Nephron (organoid): Measurements from ENCODE around the gene PYROXD2.
A peak's percentile ranks its signal among the peaks of the same experiment; 100 is the strongest.

ENCODE experiments used
- H3K27ac Mint-ChIP-seq, 3 experiments: 2 replicates each; pipeline ENCODE4 v1.8.0; 2020; ENCODE audit warnings: mixed read lengths in 3 of 3, mild to moderate bottlenecking in 2 of 3, moderate library complexity in 1 of 3
- H3K27me3 Mint-ChIP-seq: 2 replicates; pipeline ENCODE4 v1.8.0; 2021; ENCODE audit warnings: low read depth, mild to moderate bottlenecking, moderate library complexity, mixed read lengths
- H3K36me3 Mint-ChIP-seq: 2 replicates; pipeline ENCODE4 v1.8.0; 2020; ENCODE audit warnings: low read depth, mixed read lengths
- H3K4me1 Mint-ChIP-seq: 2 replicates; pipeline ENCODE4 v1.8.0; 2020; ENCODE audit warnings: mixed read lengths
- H3K4me3 Mint-ChIP-seq, 3 experiments: 2 replicates each; pipeline ENCODE4 v1.8.0; 2020; ENCODE audit warnings: mild to moderate bottlenecking in 3 of 3, mixed read lengths in 3 of 3, moderate library complexity in 2 of 3
- H3K9me3 Mint-ChIP-seq: 2 replicates; pipeline ENCODE4 v1.8.0; 2020; ENCODE audit warnings: mixed read lengths
- TF ChIP-seq, protein P1 (sequence below), 3 experiments: fragments of 200-600 bp; sonication (generic); IDR thresholded peaks; one replicate each; pipeline ENCODE4 v1.5.0; 2021; ENCODE audit warnings: antibody characterized with exemption in 3 of 3; ENCODE audit not compliant: unreplicated experiment in 3 of 3

Gene PYROXD2

DNA sequence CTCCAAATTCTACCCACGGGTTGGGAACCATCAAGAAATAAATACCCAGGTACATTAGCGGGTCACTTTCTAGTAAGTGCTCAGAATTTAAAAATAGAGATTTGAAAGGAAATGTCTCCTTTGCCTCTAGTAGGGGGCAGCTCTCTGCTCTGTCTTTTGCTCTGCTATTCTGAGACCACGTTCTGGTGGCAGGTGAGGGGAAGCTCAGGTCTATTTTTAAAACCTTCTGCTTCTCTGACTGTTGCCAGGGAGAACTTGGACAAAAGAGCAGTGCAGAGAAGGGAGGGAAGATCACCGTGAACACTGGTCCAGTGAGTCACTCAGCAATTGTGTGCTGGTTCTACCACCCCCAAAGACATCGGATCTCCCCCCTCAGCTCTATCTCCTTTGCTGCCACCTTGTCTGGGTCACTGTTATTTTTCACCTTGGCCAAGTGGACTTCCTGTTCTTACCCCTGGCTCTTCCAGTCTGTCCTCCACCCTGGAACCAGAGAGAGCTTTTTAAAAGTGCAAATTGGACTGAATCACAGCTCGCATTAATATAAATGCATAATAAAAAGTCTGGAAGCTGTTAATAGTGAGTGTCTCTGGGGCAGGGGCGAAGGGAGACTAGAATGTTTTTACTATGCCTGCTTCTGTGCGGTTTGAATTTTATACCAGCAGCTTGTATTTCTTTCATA lies 74.6 kb downstream of the PYROXD2 start:
- H3K36me3 Mint-ChIP-seq, result no peaks in the 10 kb centered on the region
- peaks cover 37% of the 10 kb centered on the region for H3K27me3 Mint-ChIP-seq
- H3K4me3 Mint-ChIP-seq, result no peak overlapping the region
- peak overlapping the region in 1 of 3 experiments; percentile 3 for H3K27ac Mint-ChIP-seq
- peaks cover 40% of the 10 kb centered on the region for H3K4me1 Mint-ChIP-seq
- H3K9me3 Mint-ChIP-seq, result no peaks in the 10 kb centered on the region
- TF ChIP-seq, protein P1, sequence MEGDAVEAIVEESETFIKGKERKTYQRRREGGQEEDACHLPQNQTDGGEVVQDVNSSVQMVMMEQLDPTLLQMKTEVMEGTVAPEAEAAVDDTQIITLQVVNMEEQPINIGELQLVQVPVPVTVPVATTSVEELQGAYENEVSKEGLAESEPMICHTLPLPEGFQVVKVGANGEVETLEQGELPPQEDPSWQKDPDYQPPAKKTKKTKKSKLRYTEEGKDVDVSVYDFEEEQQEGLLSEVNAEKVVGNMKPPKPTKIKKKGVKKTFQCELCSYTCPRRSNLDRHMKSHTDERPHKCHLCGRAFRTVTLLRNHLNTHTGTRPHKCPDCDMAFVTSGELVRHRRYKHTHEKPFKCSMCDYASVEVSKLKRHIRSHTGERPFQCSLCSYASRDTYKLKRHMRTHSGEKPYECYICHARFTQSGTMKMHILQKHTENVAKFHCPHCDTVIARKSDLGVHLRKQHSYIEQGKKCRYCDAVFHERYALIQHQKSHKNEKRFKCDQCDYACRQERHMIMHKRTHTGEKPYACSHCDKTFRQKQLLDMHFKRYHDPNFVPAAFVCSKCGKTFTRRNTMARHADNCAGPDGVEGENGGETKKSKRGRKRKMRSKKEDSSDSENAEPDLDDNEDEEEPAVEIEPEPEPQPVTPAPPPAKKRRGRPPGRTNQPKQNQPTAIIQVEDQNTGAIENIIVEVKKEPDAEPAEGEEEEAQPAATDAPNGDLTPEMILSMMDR (IDR thresholded peaks at IDR 0.05; ENCODE audit: unreplicated experiment in 3 of 3), result no peak

DNA sequence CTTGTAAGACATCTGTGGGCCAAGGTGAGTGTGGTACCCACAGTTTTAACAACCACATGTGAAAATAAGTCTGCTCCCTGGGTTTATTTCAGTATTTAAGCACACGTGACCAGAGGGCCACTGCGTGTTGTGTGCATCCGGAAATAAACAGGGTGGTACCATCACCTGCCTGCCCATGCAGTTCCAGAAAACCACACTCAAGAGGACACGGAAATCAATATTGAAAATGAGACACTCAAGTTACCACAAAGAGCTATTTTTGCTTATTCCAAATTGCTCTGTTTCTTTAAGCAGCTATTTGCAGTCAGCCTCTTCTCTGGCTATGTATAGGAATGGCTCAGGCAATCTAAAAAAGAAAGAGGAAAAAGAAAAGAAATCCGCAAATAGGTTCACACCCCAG lies 75.2 kb downstream of the PYROXD2 start:
- Mint-ChIP-seq H3K4me1 (peaks cover 40% of the 10 kb centered on the region), H3K27ac (no peak overlapping the region), H3K9me3 (no peaks in the 10 kb centered on the region), H3K4me3 (no peak overlapping the region), H3K36me3 (no peaks in the 10 kb centered on the region), H3K27me3 (peaks cover 37% of the 10 kb centered on the region)
- TF ChIP-seq, protein P1 (IDR thresholded peaks at IDR 0.05; ENCODE audit: unreplicated experiment in 3 of 3), result no peak

DNA sequence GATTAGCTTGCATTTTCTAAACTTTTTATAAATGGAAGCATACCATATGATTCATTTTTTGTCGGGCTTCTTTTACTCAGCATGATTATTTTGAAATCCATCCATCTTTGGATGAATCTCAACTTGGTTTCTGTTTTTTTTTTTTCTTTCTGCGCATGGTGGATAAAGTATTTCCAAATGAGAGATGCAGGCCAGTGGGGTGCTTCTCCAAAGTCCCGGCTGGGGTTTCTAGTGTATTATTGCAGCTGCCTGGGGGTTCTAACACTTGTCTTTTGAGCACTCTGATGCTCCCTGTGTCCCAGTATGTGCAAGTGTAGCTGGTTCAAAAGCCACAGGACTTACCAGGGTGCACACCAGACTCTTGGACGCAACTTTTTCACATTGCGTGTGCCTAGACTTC lies 76.1 kb downstream of the PYROXD2 start:
- no peak overlapping the region for H3K4me3 Mint-ChIP-seq
- no peaks in the 10 kb centered on the region for H3K36me3 Mint-ChIP-seq
- H3K4me1 Mint-ChIP-seq, result peaks cover 32% of the 10 kb centered on the region
- peaks cover 33% of the 10 kb centered on the region for H3K27me3 Mint-ChIP-seq
- TF ChIP-seq, protein P1 (IDR thresholded peaks at IDR 0.05; ENCODE audit: unreplicated experiment in 3 of 3), result no peak
- no peaks in the 10 kb centered on the region for H3K9me3 Mint-ChIP-seq
- H3K27ac Mint-ChIP-seq, result peak overlapping the region in 1 of 3 experiments; percentile 38

DNA sequence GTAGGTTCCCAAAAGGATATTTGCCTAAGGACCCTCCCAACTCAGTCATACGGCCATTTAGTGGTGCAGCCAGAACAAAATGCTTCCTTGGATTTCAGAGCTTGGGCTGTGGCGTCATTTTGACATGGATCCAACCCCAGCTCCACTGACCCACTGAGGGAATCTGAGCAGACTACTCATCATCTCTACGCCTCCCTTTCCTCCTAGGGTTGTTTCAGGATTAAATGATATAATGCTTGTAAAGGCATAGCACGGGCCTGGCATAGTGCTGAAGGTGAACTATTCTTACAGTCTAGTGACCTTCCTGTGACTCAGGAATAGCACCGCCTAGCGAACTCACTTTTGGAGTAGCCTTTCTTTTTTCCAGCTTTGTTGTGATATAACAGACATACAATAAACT lies 76.7 kb downstream of the PYROXD2 start:
- H3K4me1 Mint-ChIP-seq, result peaks cover 31% of the 10 kb centered on the region
- peaks cover 35% of the 10 kb centered on the region for H3K27me3 Mint-ChIP-seq
- no peak overlapping the region for H3K27ac Mint-ChIP-seq
- H3K9me3 Mint-ChIP-seq, result no peaks in the 10 kb centered on the region
- TF ChIP-seq, protein P1 (IDR thresholded peaks at IDR 0.05; ENCODE audit: unreplicated experiment in 3 of 3), result no peak
- no peak overlapping the region for H3K4me3 Mint-ChIP-seq
- H3K36me3 Mint-ChIP-seq, result no peaks in the 10 kb centered on the region

DNA sequence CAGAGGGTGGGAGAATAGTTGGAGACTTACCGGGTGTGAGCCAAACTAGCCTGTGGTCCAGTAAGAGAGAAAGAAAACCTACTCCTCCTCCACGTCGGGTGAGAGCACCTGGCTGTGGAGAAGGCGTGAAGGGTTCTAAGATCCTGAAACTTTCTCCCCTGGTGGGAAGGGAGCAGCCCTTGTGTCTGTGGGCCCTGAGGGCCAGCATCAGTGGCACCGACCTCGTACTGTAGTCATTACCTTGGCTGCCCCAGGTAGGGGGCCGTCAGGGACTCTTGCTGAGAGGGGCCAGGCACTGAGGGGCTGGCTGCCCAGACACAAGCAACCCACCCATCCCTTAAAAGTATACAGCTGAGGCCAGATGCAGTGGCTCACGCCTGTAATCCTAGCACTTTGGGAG lies 77.5 kb downstream of the PYROXD2 start:
- no peak overlapping the region for H3K27ac Mint-ChIP-seq
- TF ChIP-seq, protein P1 (IDR thresholded peaks at IDR 0.05; ENCODE audit: unreplicated experiment in 3 of 3), result no peak

More for the DNA sequence above, 77.5 kb downstream of the PYROXD2 start:
- peaks cover 29% of the 10 kb centered on the region for H3K4me1 Mint-ChIP-seq
- no peak overlapping the region for H3K4me3 Mint-ChIP-seq
- H3K27me3 Mint-ChIP-seq, result peaks cover 33% of the 10 kb centered on the region
- H3K9me3 Mint-ChIP-seq, result no peaks in the 10 kb centered on the region
- H3K36me3 Mint-ChIP-seq, result no peaks in the 10 kb centered on the region
